ENCODE measurements around the gene PIK3R6. TPM values are rescaled to one million over a fixed set of nuclear protein-coding genes. Genes with fewer than 3 reads are reported as not detected.
"Not testable (repeated sequence)": the region's sequence is repeated elsewhere in the genome, so short reads cannot be mapped to it uniquely, and the experiment has no call there.

Gene PIK3R6
- total RNA-seq, 1 donor from 2014 or later, result 2.2 TPM

DNA sequence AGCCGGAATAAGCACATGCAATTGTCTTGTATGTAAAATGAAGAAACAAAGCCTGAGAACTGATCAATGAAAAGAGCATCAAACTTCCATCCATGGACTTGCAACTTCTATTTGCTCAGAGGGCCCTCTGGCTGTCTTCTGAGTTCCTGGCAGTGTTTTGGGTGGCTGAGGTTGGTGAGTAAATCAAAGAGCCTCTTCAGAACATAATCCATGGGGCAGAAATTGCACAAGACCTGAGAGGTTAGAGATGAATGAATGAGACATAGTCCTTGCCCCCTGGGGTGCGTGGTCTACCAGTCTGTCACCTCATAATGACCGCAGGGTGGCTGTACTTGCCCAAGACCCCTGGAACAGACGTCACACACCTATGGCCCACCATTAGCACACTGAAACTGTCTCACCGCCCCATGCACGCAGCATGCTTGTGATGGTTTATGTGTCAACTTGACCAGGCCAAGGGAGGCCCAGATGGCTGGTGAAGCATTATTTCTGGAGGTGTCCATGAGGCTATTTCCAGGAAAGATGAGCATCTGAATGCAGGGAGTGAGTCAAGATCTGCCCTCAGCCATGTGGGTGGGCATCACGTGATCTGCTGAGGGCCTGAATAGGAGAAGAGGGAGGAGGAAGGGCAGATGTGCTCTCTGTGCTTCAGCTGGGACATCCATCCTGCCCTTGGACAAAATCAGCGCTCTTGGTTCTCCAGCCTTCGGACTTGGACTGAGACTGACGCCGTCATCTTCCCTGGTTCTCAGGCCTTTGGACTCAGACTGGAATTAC is 8.3 kb downstream of the PIK3R6 start:
- no peak overlapping the region for H3K4me3 ChIP-seq
- no peaks in the 10 kb centered on the region for H3K4me1 ChIP-seq
- intact Hi-C loops (cut with DNase I), result no loop called here
- TF ChIP-seq, protein P1, sequence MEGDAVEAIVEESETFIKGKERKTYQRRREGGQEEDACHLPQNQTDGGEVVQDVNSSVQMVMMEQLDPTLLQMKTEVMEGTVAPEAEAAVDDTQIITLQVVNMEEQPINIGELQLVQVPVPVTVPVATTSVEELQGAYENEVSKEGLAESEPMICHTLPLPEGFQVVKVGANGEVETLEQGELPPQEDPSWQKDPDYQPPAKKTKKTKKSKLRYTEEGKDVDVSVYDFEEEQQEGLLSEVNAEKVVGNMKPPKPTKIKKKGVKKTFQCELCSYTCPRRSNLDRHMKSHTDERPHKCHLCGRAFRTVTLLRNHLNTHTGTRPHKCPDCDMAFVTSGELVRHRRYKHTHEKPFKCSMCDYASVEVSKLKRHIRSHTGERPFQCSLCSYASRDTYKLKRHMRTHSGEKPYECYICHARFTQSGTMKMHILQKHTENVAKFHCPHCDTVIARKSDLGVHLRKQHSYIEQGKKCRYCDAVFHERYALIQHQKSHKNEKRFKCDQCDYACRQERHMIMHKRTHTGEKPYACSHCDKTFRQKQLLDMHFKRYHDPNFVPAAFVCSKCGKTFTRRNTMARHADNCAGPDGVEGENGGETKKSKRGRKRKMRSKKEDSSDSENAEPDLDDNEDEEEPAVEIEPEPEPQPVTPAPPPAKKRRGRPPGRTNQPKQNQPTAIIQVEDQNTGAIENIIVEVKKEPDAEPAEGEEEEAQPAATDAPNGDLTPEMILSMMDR (IDR thresholded peaks at IDR 0.05), result no peak
- peak in 1 of 2 donors; percentile 50 for DNase-seq (ENCODE audit: low spot score in 2 of 2)
- no peaks in the 10 kb centered on the region for H3K36me3 ChIP-seq
- no peak overlapping the region for H3K27ac ChIP-seq
- H3K9me3 ChIP-seq, result no peaks in the 10 kb centered on the region
- H3K27me3 ChIP-seq, result no peaks in the 10 kb centered on the region

DNA sequence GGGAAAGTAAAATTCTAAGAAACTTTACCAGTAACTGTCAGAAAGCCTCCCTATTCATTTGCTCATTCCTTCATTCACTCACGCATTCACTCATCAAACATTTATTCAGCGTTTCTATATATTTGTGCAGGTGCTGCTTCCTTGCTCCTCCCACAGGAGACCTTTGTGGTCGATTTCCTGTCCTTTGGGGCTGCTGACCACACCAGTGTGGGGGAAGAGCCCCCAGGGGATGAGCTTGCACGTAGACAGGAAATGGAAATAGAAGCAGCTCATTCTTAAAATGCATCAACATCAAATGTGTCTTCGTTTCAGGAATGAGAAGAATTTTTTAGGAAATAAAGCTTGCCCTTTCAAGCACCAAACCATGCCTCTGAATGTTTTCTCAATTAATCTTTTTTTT is 9.6 kb downstream of the PIK3R6 start:
- Histone ChIP-seq H3K4me3 (no peak overlapping the region), H3K9me3 (no peaks in the 10 kb centered on the region), H3K36me3 (no peaks in the 10 kb centered on the region), H3K4me1 (no peaks in the 10 kb centered on the region), H3K27me3 (no peaks in the 10 kb centered on the region), H3K27ac (no peak overlapping the region)
- TF ChIP-seq, protein P1 (IDR thresholded peaks at IDR 0.05), result no peak
- intact Hi-C loops (cut with DNase I), result no loop called here
- DNase-seq (ENCODE audit: low spot score in 2 of 2), result peak in 1 of 2 donors; percentile 39

DNA sequence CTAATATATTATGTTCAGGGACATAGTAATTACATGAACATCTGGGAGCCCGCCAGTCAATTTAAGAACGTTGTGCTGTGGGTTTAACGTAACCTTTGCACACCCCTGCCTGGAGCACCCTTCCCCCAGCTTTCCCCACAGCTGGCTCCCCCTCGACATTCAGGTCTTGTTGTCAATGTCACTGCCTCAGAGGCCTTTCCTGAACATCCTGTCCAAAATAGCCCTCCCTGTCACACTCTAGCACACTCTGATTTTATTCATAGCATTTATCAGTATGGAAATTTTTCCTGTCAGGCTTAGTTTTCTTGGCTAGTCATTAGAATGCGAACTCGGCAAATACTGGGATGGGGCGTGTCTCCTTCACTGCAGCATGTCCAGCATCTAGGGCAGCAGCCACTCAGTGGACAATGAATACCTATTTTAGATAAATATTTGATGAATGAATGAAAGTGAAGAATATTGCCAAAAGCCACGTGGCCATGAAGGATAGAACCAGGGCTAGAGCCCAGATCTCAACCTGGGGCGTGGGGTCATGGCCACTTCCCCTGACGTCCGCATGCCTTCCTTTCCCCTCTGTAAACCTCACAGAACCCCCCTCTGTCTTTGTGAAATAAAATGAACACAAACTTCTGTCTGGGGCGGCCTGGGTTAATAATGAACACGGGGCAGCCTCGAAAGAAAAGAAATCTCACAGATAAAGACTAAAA is 10.5 kb downstream of the PIK3R6 start:
- H3K4me1 ChIP-seq, result no peaks in the 10 kb centered on the region
- no peak overlapping the region for H3K4me3 ChIP-seq
- intact Hi-C loops (cut with DNase I), result no loop called here
- DNase-seq (ENCODE audit: low spot score in 2 of 2), result peak in 1 of 2 donors; percentile 15
- no peaks in the 10 kb centered on the region for H3K9me3 ChIP-seq
- TF ChIP-seq, protein P1 (IDR thresholded peaks at IDR 0.05), result no peak
- no peaks in the 10 kb centered on the region for H3K36me3 ChIP-seq
- H3K27me3 ChIP-seq, result no peaks in the 10 kb centered on the region
- no peak overlapping the region for H3K27ac ChIP-seq

DNA sequence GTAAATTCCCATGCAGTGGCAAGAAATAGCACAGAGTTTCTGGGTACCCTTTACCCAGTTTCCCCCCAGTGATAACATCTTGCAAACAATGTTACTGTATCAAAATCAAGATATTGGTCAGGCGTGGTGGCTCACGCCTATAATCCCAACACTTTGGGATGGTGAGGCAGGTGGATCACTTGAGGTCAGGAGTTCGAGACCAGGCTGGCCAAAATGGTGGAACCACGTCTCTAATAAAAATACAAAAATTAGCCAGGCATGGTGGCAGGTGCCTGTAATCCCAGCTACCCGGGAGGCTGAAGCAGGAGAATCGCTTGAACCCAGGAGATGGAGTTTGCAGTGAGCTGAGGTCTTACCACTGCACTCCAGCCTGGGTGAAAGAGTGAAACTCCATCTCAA is 11.3 kb downstream of the PIK3R6 start:
- intact Hi-C loops (cut with DNase I); H3K4me1 ChIP-seq: not testable (repeated sequence)
- peak in 1 of 2 donors; percentile 22 for DNase-seq (ENCODE audit: low spot score in 2 of 2)

DNA sequence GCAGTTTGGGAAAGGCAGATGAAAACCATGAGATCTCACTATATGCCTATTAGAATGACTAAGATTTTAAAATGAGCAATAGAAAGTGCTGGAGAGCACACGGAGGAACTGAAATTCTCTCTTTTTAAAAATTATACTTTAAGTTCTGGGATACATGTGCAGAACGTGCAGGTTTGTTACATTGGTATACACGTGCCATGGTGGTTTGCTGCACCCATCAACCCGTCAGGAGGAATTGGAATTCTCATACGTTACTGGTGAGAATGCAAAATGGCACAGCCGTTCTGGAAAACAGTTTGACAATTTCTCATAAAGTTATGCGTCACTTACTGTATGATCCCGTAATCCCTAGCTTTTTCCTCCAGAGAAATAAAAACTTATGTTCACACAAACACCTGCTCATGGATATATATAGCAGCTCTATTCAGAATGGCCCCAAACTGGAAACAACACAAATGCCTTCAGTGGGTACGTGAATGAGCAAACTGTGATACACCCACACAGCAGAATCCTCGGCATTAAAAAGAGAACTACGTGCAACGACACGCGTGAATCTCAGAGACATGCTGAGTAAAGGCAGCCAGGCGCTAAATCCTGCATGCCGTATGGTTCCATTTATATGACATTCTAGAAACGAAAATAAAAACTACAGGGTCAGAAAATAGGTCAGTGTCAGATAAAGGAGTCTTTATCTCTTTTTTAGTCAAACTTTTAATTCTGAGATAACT is 11.8 kb downstream of the PIK3R6 start:
- H3K9me3 ChIP-seq, result no peaks in the 10 kb centered on the region
- DNase-seq (ENCODE audit: low spot score in 2 of 2), result peak in 1 of 2 donors; percentile 9
- no peak overlapping the region for H3K27ac ChIP-seq
- intact Hi-C loops (cut with DNase I), result no loop called here
- H3K4me3 ChIP-seq, result no peak overlapping the region
- TF ChIP-seq, protein P1 (IDR thresholded peaks at IDR 0.05), result no peak
- H3K27me3 ChIP-seq, result no peaks in the 10 kb centered on the region
- H3K4me1 ChIP-seq, result no peaks in the 10 kb centered on the region
- no peaks in the 10 kb centered on the region for H3K36me3 ChIP-seq

More for the DNA sequence above, 11.3 kb downstream of the PIK3R6 start:
- not testable (repeated sequence) for H3K36me3 ChIP-seq, H3K9me3 ChIP-seq, H3K27me3 ChIP-seq, H3K27ac ChIP-seq, H3K4me3 ChIP-seq

DNA sequence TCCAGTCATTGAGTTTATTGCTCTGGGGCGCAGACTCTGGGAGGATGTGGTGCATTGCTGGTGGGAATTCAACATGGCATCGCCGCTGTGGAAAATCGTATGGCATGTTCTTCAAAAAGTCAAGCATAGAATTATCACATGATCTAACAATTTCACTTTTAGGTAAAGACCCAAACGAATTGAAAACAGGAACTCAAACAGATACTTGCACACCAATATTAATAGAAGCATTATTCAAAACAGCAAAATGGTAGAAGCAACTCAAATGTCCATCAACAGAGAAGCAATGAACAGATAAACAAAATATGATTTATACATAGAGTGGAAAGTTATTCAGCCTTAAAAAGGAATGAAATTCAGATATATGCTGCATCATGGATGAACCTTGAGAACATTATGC is 15.9 kb downstream of the PIK3R6 start:
- Histone ChIP-seq H3K4me3 (no peak overlapping the region), H3K27me3 (no peaks in the 10 kb centered on the region), H3K9me3 (no peaks in the 10 kb centered on the region), H3K27ac (no peak overlapping the region), H3K36me3 (no peaks in the 10 kb centered on the region), H3K4me1 (no peaks in the 10 kb centered on the region)
- intact Hi-C loops (cut with DNase I), result no loop called here
- DNase-seq (ENCODE audit: low spot score in 2 of 2), result no peak
- TF ChIP-seq, protein P1 (IDR thresholded peaks at IDR 0.05), result no peak
